Measurements from ENCODE around the gene SNX25. TPM values are rescaled to one million over a fixed set of nuclear protein-coding genes. Genes with fewer than 3 reads are reported as not detected.

The SNX25 gene
- total RNA-seq, 1 donor from 2014 or later: 10.9 TPM

DNA sequence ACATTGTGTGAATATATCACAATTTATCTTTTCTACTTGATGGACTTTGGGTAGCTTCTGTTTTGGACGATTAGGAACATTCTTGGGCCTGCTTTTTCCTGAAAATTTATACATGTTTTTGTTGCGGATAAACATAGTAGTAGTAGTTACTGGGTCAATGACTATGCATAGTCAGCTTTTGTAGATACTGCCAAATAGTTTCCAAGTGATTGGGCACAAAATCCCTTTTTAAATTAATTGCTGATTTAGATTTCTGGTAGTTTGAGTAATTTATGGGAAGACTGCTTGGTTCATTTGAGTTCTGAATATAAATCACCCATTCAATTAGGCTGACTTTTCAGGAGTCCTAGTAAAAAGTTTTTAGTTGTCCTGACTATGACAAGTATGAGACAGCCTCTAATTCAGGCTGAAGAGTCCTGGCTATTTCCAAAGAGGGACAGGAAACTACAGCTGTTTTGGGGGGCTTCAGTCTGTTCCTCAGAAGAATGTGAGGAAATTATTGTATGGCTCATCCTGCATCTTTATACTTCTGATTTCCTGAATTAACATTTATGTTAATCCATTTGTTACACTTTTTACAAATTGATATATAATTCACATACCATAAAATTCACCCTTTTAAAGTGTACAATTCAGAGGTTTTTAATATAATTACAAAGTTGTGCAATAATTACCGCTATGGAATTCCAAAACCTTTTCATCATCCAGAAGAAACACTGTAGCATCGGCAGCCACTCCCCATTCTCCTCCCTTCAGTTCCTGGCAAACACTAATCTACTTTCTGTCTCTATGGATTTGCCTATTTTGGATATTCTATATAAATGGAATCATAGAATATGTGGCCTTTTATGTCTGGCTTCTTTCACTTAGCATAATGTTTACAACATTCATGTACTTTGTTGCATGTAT, 172.1 kb downstream of the SNX25 start:
- Mint-ChIP-seq H3K27me3 (ENCODE audit: low read depth) (no peaks in the 10 kb centered on the region), H3K36me3 (peaks cover 7% of the 10 kb centered on the region), H3K9me3 (peaks cover 26% of the 10 kb centered on the region), H3K4me3 (no peak overlapping the region), H3K27ac (no peak overlapping the region), H3K4me1 (peaks cover 11% of the 10 kb centered on the region)
- TF ChIP-seq, protein P1, sequence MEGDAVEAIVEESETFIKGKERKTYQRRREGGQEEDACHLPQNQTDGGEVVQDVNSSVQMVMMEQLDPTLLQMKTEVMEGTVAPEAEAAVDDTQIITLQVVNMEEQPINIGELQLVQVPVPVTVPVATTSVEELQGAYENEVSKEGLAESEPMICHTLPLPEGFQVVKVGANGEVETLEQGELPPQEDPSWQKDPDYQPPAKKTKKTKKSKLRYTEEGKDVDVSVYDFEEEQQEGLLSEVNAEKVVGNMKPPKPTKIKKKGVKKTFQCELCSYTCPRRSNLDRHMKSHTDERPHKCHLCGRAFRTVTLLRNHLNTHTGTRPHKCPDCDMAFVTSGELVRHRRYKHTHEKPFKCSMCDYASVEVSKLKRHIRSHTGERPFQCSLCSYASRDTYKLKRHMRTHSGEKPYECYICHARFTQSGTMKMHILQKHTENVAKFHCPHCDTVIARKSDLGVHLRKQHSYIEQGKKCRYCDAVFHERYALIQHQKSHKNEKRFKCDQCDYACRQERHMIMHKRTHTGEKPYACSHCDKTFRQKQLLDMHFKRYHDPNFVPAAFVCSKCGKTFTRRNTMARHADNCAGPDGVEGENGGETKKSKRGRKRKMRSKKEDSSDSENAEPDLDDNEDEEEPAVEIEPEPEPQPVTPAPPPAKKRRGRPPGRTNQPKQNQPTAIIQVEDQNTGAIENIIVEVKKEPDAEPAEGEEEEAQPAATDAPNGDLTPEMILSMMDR (IDR thresholded peaks at IDR 0.05; ENCODE audit: unreplicated experiment): no peak
- DNase-seq (ENCODE audit: low spot score in 2 of 2, unreplicated experiment in 2 of 2): no peak

DNA sequence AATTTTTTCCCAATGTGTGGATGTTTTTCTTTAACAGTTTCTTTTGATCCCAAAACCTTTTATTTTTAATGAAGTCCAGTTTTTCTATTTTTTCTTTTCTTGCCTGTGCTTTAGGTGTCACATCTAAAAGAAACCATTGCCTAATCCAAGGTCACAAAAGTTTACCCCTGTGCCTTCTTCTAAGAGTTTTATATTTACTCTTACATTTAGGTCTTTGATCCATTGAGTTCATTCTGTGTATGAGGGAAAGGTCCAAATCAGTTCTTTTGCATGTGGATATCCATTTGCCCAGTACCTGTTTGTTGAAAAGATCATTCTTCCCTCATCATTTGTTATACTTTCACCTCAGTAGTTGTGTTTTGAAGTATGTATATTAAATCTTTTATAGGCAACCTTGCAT, 173.4 kb downstream of the SNX25 start:
- Mint-ChIP-seq H3K4me3 (no peak overlapping the region), H3K27me3 (ENCODE audit: low read depth) (no peaks in the 10 kb centered on the region), H3K4me1 (peaks cover 11% of the 10 kb centered on the region), H3K9me3 (peaks cover 26% of the 10 kb centered on the region), H3K36me3 (peaks cover 7% of the 10 kb centered on the region), H3K27ac (no peak overlapping the region)
- no peak for DNase-seq (ENCODE audit: low spot score in 2 of 2, unreplicated experiment in 2 of 2)
- TF ChIP-seq, protein P1 (IDR thresholded peaks at IDR 0.05; ENCODE audit: unreplicated experiment): no peak

DNA sequence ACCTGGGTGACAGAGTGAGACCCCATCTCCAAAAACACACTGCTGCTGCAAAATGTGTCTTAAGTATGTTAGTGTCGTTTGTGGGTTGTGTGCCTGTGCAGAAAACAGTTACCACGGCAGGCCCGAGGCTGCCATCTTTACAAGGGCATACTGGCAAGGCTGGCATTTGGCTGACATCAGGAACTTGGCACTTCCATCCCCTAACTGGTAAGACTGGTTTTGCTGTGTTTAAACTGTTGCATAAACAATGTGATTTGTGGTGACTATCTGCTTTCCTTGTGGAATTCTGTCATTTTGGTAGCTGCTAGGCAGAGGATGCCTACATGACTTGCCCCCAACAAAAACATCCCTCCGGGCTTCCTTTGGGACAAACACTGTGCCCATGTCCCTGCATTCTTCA, 174.1 kb downstream of the SNX25 start:
- H3K4me1 Mint-ChIP-seq: peaks cover 11% of the 10 kb centered on the region
- no peak overlapping the region for H3K27ac Mint-ChIP-seq
- no peaks in the 10 kb centered on the region for H3K27me3 Mint-ChIP-seq (ENCODE audit: low read depth)
- H3K4me3 Mint-ChIP-seq: no peak overlapping the region
- peaks cover 26% of the 10 kb centered on the region for H3K9me3 Mint-ChIP-seq
- no peak for DNase-seq (ENCODE audit: low spot score in 2 of 2, unreplicated experiment in 2 of 2)
- TF ChIP-seq, protein P1 (IDR thresholded peaks at IDR 0.05; ENCODE audit: unreplicated experiment): no peak
- H3K36me3 Mint-ChIP-seq: peaks cover 7% of the 10 kb centered on the region

DNA sequence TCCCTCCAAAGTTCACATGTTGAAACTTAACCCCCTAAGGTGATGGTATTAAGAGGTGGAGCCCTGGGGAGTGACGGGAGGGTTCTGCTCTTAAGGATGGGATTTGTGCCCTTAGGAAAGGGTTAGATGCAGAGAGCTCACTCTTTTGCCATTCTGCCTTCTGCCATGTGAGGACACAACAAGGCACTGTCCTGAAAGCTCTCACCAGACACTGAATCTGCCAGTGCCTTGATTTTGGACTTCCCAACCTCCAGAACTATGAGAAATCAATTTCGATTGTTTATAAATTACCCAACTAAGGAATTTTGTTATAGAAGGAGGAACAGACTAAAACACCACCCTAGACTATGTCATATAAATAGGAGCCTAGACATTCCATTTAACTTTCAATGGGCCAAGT, 174.7 kb downstream of the SNX25 start:
- H3K27ac Mint-ChIP-seq: no peak overlapping the region
- TF ChIP-seq, protein P1 (IDR thresholded peaks at IDR 0.05; ENCODE audit: unreplicated experiment): no peak
- no peak overlapping the region for H3K4me3 Mint-ChIP-seq
- DNase-seq (ENCODE audit: low spot score in 2 of 2, unreplicated experiment in 2 of 2): no peak
- H3K27me3 Mint-ChIP-seq (ENCODE audit: low read depth): no peaks in the 10 kb centered on the region
- H3K4me1 Mint-ChIP-seq: peaks cover 11% of the 10 kb centered on the region
- peaks cover 26% of the 10 kb centered on the region for H3K9me3 Mint-ChIP-seq
- peaks cover 7% of the 10 kb centered on the region for H3K36me3 Mint-ChIP-seq

DNA sequence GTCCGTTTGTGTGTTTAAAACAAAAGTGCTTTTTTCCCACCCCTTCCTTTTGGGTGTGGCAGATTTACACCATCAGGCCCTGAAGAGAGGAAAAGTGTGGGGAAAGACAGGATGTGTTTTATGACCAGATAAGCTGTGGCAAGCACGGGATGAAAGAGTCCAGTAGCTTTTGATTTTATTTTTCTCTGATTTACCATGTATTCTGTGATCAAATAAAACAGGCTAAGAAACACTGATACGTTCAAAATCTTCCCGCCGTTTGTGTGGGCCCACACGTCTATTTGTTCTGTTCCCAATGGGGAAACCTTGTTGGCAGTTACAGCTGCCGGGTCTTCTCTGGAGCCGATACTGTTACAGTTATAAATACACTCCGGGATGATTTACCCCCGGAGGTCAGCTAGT, 175.5 kb downstream of the SNX25 start:
- DNase-seq (ENCODE audit: low spot score in 2 of 2, unreplicated experiment in 2 of 2): no peak
- Mint-ChIP-seq H3K4me1 (peaks cover 11% of the 10 kb centered on the region), H3K9me3 (peaks cover 26% of the 10 kb centered on the region), H3K36me3 (peaks cover 7% of the 10 kb centered on the region), H3K27ac (no peak overlapping the region), H3K4me3 (no peak overlapping the region), H3K27me3 (ENCODE audit: low read depth) (no peaks in the 10 kb centered on the region)
- TF ChIP-seq, protein P1 (IDR thresholded peaks at IDR 0.05; ENCODE audit: unreplicated experiment): no peak

Data from mesothelial cell of epicardium (in vitro differentiated cells).